HG03066 (cell line): ENCODE measurements around the gene C10orf143.
"Not testable (repeated sequence)": the region's sequence is repeated elsewhere in the genome, so short reads cannot be mapped to it uniquely, and the experiment has no call there.

ENCODE experiments used
- ATAC-seq: cut with Tn5 transposase; IDR thresholded peaks from one replicate; pipeline ENCODE4 v1.9.1; 2021; ENCODE audit warnings: low read depth; ENCODE audit not compliant: unreplicated experiment

The C10orf143 gene

DNA sequence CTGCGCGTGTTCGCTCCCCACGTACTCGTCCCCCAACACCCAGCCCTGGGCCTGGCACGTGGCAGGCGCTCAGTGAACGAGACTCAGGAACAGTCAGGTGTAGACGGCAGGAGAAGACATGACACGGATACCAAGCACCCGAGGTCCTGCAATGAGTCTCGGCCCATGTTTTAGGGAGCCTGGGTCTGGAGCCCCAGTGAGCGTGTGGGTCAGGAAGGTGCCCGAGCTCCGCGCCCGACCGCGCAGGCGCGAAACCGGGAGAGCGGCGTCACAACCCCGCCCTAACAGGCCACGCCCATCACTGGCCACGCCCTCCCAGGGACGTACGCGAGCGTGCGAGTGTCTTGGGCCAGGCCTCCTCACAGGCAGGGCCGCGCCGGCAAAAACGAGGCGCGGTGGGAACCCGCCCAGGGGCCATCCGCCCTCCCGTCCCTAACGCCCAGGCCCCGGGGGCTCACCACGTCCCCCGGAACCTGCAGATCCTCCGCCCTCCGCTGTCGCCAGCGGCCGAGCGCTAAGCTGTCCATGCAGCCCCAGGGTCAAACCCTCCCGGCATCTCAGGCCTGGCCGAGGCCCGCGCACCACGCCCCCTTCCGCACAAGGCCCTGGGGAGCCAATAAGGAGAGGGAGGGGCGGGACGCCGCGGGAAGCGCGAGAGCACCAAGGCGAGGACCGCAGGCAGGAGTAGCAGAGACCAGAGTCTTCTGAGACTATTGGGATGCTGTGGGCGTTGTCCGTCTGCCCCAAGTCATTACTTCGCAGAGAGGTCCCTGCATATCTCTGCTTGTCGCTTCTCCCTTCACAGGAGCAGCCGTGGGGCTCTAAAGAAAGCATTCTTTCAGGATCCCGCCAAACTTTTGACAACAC lies at the start of gene C10orf143:
Gene C10orf143 (minus strand): TSS at position 585 of the 867 bp plus-strand sequence. CDS start 58 bp downstream, at position 527.
- peak; percentile 81 for ATAC-seq

DNA sequence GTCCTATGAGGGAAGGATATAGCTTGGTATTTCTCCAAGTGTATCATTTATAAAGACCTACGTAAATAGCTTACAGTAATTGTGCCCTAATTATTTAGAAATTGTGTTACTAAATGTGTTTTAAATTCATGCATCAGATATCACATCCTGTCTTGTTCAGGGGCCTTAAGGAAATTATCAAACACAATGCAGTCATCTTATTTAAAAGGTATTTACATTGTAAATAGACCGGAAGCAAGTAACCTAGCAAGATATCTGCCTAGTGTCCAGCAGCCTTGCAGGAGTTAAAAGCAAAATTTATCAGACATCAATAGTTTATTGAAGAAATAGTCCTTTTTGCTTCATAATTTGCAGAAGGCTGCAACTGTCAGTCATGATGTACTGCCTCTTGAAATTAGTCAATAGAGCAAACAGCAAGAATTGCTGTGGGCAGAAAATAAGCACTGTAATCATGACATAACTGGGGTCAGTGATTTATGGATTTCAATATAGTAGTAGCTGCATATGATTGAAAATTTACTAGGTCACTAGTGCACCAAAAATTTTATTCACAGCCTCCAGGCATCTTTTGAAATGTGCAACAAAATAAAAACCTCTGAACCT lies 48.7 kb upstream of the C10orf143 start:
- ATAC-seq = no peak

DNA sequence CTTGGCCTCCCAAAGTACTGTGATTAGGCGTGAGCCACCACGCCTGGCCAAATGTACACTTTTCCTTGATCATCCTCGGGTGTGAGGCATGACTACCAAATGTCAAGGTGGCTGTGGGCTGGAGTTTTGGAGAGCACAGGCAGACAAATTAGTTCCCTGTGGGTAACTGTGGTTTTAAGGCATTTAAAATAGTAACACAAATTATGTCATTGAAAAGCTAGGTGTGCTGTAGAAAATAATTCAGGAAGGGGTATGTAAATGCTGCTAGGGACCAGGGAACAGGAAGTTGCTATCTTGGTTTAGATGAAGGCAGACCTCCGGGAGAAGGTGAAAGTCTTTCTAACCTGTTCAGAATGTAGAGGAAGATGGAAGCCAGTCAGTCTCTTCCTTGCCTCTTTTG lies 35.4 kb upstream of the C10orf143 start:
- no peak for ATAC-seq

DNA sequence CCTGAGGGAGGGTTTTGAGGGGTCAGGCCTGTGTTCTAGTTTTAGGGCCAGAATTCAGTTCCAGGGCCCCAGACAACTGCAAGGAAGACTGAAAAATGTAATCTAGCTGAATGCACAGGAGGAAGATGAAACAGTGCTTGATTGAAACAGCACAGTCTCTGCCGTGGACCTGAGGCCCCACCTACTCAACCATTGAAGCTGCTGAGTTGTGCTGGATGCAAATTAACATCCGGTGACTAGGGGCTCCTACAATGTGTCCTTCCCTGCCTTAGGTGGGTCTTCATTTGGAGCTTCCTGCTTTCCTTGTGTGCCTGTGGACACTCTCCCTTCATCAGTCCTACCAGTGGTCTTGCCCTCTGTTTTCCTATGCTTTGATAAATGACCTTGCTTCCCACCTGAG lies 31.2 kb upstream of the C10orf143 start:
- ATAC-seq = peak; percentile 87

DNA sequence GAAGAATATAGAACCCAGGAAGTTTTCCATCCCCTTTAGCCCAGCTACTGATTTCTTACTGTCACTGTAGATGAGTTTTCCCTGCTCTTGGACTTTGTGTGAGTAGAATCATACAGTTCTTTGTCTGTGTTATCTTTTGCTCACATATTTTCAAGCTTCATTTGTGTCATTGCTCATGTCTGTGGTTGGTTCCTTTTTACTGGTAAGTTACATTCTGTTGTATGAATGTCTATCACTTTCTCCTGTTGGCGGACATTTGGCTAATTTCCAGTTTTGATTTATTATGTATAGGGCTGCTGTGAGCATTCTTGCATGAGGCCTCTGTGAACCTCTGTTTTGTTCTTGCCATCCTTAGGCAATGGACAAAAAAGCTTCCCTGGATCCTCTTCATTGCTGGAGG lies 30.8 kb upstream of the C10orf143 start:
- ATAC-seq = peak; percentile 24

DNA sequence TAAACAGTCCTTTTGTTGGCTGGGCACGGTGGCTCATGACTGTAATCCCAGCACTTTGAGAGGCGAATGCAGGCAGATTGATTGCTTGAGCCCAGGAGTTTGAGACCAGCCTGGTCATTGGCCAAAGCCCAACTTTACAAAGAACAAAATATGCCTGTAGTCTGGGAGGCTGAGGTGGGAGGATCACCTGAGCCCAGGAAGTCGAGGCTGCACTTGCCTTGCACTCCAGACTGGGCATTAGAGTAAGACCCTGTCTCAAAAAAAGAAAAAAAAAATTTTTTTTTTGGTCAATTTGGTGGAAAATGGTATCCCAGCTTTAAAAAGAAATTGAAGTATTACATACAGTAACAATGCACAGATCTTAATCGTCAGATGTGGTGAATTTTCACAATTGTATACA lies 30.4 kb upstream of the C10orf143 start:
- ATAC-seq = no peak

DNA sequence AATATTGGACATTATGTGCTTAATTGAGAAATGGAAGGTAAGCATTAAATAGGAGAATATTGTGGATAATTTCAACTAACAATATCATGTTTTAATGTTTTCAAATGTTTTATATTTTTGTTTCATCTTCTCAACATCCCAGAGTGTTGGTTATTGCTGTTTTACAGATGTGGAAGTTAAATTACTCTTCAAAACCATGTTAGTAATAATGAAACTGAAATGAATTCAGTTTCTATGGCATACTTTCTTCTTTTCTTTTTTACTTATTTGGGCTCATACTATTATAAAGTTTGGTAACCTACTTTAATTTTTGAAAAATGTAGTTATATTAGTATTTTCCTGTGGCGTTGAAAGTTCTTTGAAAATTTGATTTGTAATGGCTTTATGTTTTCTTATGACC lies 29.8 kb upstream of the C10orf143 start:
- peak; percentile 19 for ATAC-seq

DNA sequence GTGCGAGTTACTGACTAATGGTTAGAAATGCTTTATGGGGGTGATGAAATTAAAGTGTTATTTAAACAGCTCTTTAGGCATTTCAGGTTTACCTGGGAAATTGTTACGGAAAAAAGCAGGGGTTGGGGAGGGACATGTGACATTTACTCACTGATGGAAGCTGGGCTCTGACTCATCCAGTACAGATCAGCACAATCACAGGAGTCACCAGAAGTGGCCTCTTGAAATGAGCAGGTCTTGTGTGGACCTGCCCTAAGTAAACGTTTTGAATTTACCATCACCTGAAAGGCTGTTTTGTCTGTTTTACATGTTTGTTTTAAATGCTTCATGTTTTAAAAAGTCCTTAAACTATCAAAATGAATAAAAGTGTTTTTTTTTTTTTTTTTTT lies 27.8 kb upstream of the C10orf143 start:
- no peak for ATAC-seq

- ATAC-seq = no peak
These were observed 27.2 kb upstream of the C10orf143 start for GRCh38 chr10:130137659-130138478.

GRCh38 chr10:130137090-130137448 lies 26.4 kb upstream of the C10orf143 start:
- ATAC-seq = no peak

DNA sequence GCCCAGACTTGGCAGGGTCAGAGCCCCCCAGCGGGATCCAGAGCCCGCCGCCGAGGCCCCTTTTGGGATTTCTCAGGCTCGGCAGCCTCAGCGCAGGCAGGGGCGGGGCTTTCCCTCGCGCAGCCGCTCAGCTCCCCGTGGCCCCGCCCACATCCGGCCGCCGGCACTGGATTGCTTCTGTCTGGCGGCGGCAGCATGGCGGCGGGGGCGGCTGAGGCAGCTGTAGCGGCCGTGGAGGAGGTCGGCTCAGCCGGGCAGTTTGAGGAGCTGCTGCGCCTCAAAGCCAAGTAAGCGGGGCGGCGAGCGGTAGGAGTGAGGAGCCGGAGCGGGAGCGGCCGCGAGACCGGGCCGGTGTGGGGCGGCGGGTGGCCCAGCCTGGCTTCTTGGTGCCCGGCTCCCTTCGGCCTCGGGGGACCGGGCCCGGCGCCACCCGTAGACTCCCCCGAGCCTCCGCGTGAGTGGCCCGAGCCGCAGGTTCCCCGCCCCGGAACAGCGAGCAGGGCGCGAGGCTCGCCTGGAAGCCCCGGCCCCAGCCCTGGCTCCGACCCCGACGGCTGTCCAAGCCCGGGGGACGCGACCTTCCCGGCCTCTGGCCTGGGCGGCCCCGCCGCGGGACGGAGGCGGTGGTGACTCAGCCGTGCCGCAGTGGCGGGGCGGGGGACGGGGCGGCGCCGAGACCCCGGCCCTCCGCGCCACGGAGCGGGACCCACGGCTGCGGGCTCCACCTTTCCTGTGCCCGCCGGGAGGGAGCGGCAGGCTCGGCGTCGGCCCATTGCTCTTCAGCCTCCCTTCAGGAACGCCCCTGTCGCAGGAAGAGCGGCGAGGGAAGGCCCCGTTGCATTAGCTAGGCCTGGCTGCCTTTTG lies 25.8 kb upstream of the C10orf143 start, which contains the start of gene GLRX3:
Gene GLRX3 (plus strand): TSS at position 166 of the 864 bp plus-strand sequence. CDS start 30 bp downstream, at position 196.
- peak; percentile 74 for ATAC-seq

DNA sequence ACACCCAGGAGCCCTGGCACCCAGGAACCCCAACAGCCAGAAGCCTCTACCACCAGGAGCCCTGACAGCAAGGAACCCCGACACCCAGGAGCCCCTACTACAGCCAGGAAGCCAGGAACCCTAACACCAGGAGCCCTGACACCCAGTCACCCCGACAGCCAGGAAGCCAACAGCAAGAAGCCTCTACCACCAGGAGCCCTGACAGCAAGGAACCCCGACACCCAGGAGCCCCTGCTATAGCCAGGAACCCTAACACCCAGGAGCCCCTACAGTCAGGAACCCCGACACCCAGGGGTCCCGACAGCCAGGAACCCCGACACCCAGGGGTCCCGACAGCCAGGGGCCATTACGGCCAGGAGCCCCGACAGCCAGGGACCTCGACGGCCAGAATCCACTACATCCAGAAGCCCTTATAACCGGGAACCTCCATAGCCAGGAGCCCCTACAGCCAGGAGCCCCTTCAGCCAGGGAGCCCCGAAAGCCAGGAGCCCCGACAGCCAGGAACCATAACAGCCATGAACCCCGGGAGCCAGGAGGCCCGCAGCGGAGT lies 25.1 kb upstream of the C10orf143 start:
- peak; percentile 20 for ATAC-seq

GRCh38 chr10:130128922-130129321 lies 18.3 kb upstream of the C10orf143 start:
- no peak for ATAC-seq

DNA sequence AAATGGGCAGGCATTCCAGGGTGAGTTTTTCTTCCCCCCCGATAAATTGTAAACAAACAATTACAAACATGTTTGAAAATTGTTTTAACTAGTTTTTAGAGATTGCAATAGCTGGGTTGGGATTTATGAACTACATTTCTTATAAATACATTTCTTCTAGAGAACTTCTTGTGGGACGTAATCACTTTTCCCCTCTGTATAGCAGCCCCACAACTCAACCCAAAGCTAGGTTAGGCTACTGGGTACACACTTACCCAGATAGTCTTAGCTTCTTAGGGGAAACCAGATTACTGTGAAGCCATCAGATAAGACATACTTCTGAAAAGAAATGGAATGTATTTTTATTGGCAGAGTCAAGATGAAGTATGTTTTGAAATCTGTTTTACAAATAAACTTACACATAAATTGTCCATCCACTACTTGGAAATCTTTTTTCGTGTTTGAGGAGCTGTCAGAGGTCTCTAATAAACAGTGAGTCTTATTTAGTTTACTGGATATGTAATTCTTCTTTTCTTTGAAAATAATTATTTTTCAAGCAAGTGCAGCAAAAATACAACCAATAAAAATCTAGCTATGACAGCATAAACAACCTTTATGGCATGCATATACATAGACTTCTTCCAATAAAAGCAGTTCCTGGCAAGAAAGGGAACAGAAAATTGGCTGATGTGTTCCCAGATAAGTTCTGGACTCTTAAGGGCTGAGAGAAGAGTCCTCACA lies 17.6 kb upstream of the C10orf143 start:
- ATAC-seq = no peak

- peak; percentile 74 for ATAC-seq
These were observed 16.9 kb upstream of the C10orf143 start for GRCh38 chr10:130127364-130128061.

DNA sequence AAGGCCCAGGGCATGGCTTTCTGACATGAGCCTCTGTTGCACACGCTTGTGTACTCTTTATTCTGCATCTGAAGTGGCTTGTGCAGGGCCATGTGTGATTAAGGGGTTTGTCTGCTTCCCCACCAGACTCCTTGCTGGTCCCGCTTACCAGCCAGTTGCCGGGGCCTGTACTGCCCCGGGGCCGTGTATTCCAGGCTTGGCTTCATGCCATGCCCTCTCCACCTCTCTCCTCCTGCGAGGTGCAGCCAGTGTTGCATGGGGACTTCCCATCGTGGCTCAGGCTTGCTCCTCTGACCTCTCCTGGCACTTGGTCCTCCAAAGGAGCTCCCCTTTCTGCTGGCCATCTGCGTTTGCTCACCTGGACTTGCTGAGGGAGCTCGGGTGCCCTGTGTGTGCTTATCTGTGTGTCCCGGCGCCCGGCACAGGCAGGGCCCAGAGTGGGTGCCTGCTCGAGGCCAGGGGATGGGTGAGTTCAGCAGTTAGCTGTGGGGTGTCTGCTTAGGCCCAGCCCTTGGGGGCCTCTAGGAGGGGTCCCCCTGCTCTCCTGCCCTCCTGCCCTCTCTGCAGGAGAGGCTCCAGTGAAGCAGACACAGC lies 11.0 kb upstream of the C10orf143 start:
- no peak for ATAC-seq

DNA sequence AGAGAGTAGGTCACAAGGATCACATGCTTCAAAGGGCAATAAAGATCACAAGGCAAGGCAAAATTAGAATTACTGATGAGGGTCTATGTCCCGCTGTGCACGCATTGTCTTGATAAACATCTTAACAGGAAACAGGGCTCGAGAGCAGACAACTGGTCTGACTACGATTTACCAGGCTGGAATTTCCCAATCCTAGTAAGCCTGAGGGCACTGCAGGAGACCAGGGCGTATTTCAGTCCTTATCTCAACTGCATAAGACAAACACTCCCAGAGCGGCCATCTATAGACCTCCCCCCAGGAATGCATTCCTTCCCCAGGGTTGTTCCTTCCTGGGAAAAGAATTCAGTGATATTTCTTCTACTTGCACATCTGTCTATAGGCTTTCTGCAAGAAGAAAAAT lies 6.9 kb upstream of the C10orf143 start:
- not testable (repeated sequence) for ATAC-seq

- ATAC-seq = not testable (repeated sequence)
These were observed 6.3 kb upstream of the C10orf143 start for GRCh38 chr10:130116942-130117341.
